HG03571 (cell line): ENCODE data around the gene FTH1.
"Not testable (repeated sequence)": the region's sequence is repeated elsewhere in the genome, so short reads cannot be mapped to it uniquely, and the experiment has no call there.

Experiments
- ATAC-seq: cut with Tn5 transposase; IDR thresholded peaks from one replicate; pipeline ENCODE4 v1.9.1; 2021; ENCODE audit not compliant: unreplicated experiment

Gene FTH1

DNA sequence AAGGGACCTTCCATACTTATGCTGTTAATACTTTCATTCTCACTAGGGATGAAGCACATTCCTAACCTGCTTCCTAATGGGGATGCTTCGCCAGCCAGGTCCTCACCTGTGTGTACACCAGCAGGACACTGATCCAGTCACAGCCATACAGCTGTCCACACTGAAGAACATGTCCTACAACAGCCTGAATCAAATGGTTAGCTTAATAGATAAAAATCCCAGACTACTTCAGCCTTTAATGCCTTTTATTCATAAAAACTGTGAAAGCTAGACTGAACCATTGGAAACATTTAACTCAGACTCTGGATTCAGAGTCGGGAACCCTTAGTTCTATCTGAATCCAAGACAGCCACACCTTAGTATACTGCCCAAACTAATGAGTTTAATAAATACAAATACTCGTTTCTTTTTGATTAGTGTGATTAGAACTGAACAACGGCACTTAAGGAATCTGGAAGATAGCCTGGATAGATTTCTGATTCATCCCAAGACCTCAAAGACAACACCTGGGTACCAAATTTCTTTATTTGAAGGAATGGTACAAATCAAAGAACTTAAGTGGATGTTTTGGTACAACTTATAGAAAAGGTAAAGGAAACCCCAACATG is 3.3 kb downstream of the FTH1 start:
- no peak for ATAC-seq

GRCh38 chr11:61963282-61964057 is 4.0 kb downstream of the FTH1 start:
- ATAC-seq: no peak

DNA sequence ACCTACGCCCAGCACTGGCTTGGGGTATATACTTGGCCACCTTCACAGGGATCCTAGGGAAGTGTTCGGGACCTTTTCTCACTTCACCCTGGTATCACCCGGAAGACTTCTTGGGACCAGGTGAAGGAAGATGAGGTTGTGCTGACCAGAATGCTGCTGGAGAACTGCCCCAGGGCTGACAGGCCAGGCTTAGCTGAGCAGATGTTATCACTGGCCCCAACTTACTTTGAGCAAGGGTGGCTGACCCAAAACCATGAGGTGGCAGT is 4.5 kb downstream of the FTH1 start:
- no peak for ATAC-seq

GRCh38 chr11:61962213-61963015 is 5.0 kb downstream of the FTH1 start:
- ATAC-seq: no peak

GRCh38 chr11:61961570-61962212 is 5.7 kb downstream of the FTH1 start:
- no peak for ATAC-seq

DNA sequence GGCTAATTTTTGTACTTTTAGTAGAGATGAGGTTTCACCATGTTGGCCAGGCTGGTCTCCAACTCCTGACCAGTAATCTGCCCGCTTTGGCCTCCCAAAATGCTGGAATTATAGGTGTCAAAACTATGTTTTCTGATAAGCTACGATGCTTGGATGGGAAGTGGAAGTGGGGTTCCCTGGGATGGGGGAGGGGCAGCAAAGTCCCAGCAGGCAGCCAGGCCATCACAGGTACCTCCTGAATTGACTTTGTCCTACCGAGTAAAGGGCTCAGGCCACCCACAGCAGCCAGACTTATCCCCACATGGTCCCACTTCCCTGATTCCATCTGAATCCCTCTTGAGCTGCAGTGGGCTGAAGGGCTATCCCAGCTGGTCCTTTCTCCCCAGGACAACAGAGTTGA is 6.9 kb downstream of the FTH1 start:
- ATAC-seq: no peak

GRCh38 chr11:61959678-61960077 is 7.8 kb downstream of the FTH1 start:
- no peak for ATAC-seq

- no peak for ATAC-seq
Observed at GRCh38 chr11:61959114-61959513, 8.3 kb downstream of the FTH1 start.

DNA sequence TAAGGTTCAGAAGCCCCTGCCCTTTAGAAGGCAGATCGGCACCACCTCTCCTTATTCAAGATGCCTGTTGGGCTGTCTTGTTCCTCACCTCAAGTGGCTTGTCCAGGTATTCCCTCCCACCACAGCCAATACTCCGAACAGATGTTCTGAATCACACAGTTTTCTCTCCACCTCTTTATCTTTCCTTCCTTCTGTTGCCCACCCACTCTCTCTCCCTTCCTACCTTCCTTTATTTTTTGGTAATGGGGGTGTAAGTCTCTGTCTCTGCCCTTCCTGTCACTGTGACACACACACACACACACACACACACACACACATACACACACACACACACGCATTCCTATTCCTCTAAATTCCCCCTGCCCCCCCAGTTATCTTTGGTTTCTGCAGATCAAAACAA is 8.8 kb downstream of the FTH1 start:
- no peak for ATAC-seq

GRCh38 chr11:61957021-61957770 is 10.2 kb downstream of the FTH1 start:
- no peak for ATAC-seq

DNA sequence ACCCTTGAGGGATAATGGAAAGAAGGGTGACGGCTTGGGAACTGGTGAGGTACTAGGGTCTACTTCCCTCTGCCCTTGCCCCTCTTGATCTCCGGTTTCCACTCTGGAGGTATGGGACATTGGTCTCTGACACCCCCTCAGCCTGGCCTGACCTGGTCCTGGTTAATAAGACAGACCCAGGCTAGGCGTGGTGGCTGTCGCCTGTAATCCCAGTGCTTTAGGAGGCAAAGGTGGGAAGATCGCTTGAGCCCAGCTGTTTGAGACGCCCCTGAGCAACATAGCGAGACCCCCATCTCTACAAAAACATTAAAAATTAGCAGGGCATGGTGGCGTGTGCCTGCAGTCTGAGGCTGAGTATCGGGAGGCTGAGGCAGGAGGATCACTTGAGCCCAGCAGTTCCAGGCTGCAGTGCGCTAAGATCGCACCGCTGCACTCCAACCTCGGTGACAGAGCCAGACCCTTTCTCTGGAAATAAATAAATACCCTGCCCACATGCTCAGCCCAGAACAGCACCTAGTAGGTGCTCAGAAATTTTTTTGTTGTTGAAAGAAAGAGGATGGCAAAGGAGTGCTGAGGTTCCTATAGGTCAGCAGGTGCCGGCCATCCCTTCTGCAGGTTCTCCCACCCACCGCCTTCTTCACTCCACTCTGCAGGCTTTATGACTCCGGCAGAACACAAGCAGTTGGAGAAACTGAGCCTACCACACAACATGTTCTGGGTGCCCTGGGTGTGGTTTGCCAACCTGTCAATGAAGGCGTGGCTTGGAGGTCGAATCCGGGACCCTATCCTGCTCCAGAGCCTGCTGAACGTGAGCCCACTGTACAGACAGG is 11.0 kb downstream of the FTH1 start:
- ATAC-seq: no peak

DNA sequence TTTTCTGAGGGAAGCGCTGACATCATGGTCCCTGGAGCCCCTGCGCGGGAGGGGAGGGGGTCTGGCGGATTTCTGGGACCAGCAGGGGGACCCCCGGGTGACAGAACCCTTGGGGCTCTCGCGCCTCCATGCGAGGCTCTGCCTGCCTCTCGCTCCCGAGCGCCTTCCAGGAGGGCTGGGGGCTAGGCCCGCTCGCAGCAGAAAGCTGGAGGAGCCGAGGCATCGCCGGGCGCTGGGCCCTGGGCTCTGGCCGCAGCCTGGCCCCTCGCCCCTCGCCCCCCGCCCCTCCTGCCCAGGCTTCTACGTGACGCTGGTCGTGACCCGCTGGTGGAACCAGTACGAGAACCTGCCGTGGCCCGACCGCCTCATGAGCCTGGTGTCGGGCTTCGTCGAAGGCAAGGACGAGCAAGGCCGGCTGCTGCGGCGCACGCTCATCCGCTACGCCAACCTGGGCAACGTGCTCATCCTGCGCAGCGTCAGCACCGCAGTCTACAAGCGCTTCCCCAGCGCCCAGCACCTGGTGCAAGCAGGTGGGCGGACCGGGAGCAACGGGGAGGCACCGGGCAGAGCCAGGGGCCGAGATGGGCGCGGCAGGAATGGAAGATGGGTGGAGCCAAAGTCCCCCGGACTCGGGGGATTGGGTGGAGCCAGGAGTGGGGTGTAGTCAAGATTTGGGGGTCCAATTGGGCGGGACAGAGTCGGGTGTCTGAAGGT is 11.9 kb downstream of the FTH1 start:
- ATAC-seq: no peak

- ATAC-seq: no peak
Observed at GRCh38 chr11:61954851-61955421, 12.5 kb downstream of the FTH1 start.

DNA sequence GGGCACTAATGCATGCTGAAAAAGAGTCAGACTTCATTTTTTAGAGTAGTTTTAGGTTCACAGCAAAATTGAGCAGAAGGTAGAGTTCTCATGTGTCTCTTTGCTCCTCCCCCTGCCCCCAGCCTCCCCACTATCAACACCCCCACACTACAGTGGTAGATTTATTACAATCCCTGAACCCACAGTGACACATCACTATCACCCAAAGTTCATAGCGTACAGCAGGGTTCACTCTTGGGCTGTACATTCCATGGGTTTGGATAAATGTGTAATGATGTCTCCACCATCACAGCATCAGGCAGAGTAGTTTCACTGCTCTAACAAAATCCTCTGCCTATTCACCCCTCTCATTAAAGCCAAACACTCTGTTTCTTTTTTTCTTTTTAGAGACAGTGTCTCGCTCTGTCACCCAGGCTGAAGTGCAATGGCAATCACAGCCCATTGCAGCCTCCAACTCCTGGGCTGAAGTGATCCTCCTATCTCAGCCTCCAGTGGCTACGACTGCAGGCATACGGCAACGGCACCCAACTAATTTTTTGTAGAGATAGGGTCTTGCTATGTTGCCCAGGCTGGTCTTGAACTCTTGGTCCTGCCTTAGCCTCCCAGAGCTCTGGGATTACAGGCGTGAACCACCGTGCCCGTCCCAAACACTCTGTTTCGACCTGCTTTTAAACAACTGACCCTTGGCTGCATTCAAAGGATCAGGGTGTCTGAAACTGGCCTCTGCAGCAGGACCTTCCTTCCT is 13.2 kb downstream of the FTH1 start:
- no peak for ATAC-seq

GRCh38 chr11:61953632-61954031 is 13.8 kb downstream of the FTH1 start:
- not testable (repeated sequence) for ATAC-seq

DNA sequence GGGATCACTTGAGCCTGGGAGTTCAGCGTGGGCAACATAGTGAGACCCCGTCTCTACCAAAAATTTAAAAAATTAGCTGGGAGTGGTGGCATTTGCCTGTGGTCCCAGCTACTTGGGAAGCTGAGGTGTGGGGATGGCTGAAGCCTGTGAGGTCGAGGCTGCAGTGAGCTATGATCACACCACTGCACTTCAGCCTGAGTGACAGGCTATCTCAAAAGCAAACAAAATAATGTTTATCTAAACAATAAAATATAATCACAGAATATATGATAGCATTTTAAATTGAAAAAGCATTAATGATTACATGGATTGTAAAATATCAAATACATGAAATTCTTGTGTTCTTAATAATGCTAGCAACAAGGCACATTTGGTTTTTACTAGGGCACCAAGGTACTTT is 14.6 kb downstream of the FTH1 start:
- no peak for ATAC-seq

GRCh38 chr11:61951484-61952135 is 15.8 kb downstream of the FTH1 start:
- no peak for ATAC-seq

- no peak for ATAC-seq
Observed at GRCh38 chr11:61950035-61950547, 17.3 kb downstream of the FTH1 start, which contains the start of gene BEST1. Gene BEST1, plus strand, starts transcription at chr11:61950351. Its CDS starts 1,456 bp downstream, at chr11:61951807.
